ENCODE results near the gene ATAD5. TPM values are rescaled to one million over a fixed set of nuclear protein-coding genes. Genes with fewer than 3 reads are reported as not detected.

The ATAD5 gene
- polyA plus RNA-seq, 1 donor (not counting 4 experiments of a cell fraction or from before 2014, with no cell fraction given) = 2.2 TPM

GRCh38 chr17:30886187-30886586 is 54.4 kb downstream of the ATAD5 start:
- peaks cover 0 to 3% of the 10 kb centered on the region in 2 experiments for H3K36me3 ChIP-seq (ENCODE audit: control insufficient read depth in 2 of 2, extremely low read depth in 1 of 2, insufficient read depth in 2 of 2, low read length in 2 of 2)
- H3K4me3 ChIP-seq (ENCODE audit: control insufficient read depth in 2 of 3, extremely low read depth in 1 of 3, insufficient read depth in 2 of 3, low read depth in 1 of 3, low read length in 3 of 3) = no peak overlapping the region
- H3K9me1 ChIP-seq (ENCODE audit: control insufficient read depth, extremely low read depth, insufficient read depth, low read length) = no peaks in the 10 kb centered on the region
- no peak for TF ChIP-seq EZH2 (IDR thresholded peaks at IDR 0.05; ENCODE audit: low read length)
- no peak for TF ChIP-seq CTCF (optimal IDR thresholded peaks at IDR 0.05 in 1 of 3, IDR thresholded peaks at IDR 0.05 in 1 of 3, conservative IDR thresholded peaks at IDR 0.05 in 1 of 3; ENCODE audit: extremely low read depth in 1 of 3, insufficient read depth in 2 of 3, low read length in 3 of 3)
- no peaks in the 10 kb centered on the region for H3K27me3 ChIP-seq (ENCODE audit: control insufficient read depth, extremely low read depth, insufficient read depth, low read length)
- no peaks in the 10 kb centered on the region for H3K9me3 ChIP-seq (ENCODE audit: control insufficient read depth, low read depth, low read length)
- H3K27ac ChIP-seq (ENCODE audit: control insufficient read depth, insufficient read depth, low read length) = no peak overlapping the region
- DNase-seq (ENCODE audit: low read depth, low spot score) (no peak), FAIRE-seq (no peak)
- H3K79me2 ChIP-seq (ENCODE audit: control insufficient read depth, insufficient read depth, low read length) = no peaks in the 10 kb centered on the region
- H3K9ac ChIP-seq (ENCODE audit: control insufficient read depth, extremely low read depth, insufficient read depth, low read length) = no peak overlapping the region
- H3K4me1 ChIP-seq (ENCODE audit: control insufficient read depth, extremely low read depth, insufficient read depth, low read length) = no peaks in the 10 kb centered on the region
- no peak overlapping the region for H2AFZ ChIP-seq (ENCODE audit: control insufficient read depth, low read length)
- no peaks in the 10 kb centered on the region for H4K20me1 ChIP-seq (ENCODE audit: control insufficient read depth, extremely low read depth, insufficient read depth, low read length)
- no peak overlapping the region for H3K4me2 ChIP-seq (ENCODE audit: control insufficient read depth, extremely low read depth, insufficient read depth, low read depth, low read length)
- dilution Hi-C loops (cut with MboI; ENCODE audit: extremely low pct_ligation_motif_present, low sequenced_read_pairs) = no loop called here

- Histone ChIP-seq H3K9ac (ENCODE audit: control insufficient read depth, extremely low read depth, insufficient read depth, low read length) (no peak overlapping the region), H3K9me3 (ENCODE audit: control insufficient read depth, low read depth, low read length) (no peaks in the 10 kb centered on the region), H2AFZ (ENCODE audit: control insufficient read depth, low read length) (no peak overlapping the region), H3K4me3 (ENCODE audit: control insufficient read depth in 2 of 3, extremely low read depth in 1 of 3, insufficient read depth in 2 of 3, low read depth in 1 of 3, low read length in 3 of 3) (no peak overlapping the region), H3K36me3 (ENCODE audit: control insufficient read depth in 2 of 2, extremely low read depth in 1 of 2, insufficient read depth in 2 of 2, low read length in 2 of 2) (peaks cover 5 to 8% of the 10 kb centered on the region in 2 experiments), H3K4me2 (ENCODE audit: control insufficient read depth, extremely low read depth, insufficient read depth, low read depth, low read length) (no peak overlapping the region), H3K4me1 (ENCODE audit: control insufficient read depth, extremely low read depth, insufficient read depth, low read length) (no peaks in the 10 kb centered on the region), H3K27me3 (ENCODE audit: control insufficient read depth, extremely low read depth, insufficient read depth, low read length) (no peaks in the 10 kb centered on the region), H3K79me2 (ENCODE audit: control insufficient read depth, insufficient read depth, low read length) (no peaks in the 10 kb centered on the region), H3K27ac (ENCODE audit: control insufficient read depth, insufficient read depth, low read length) (no peak overlapping the region), H3K9me1 (ENCODE audit: control insufficient read depth, extremely low read depth, insufficient read depth, low read length) (no peaks in the 10 kb centered on the region), H4K20me1 (ENCODE audit: control insufficient read depth, extremely low read depth, insufficient read depth, low read length) (no peaks in the 10 kb centered on the region)
- DNase-seq (ENCODE audit: low read depth, low spot score) (no peak), FAIRE-seq (no peak)
- dilution Hi-C loops (cut with MboI; ENCODE audit: extremely low pct_ligation_motif_present, low sequenced_read_pairs) = no loop called here
- TF ChIP-seq EZH2 (IDR thresholded peaks at IDR 0.05; ENCODE audit: low read length) = no peak
- TF ChIP-seq CTCF (optimal IDR thresholded peaks at IDR 0.05 in 1 of 3, IDR thresholded peaks at IDR 0.05 in 1 of 3, conservative IDR thresholded peaks at IDR 0.05 in 1 of 3; ENCODE audit: extremely low read depth in 1 of 3, insufficient read depth in 2 of 3, low read length in 3 of 3) = no peak
These were observed 62.5 kb downstream of the ATAD5 start for GRCh38 chr17:30894236-30894635.
